ENCODE measurements around the gene OMP.

DNA sequence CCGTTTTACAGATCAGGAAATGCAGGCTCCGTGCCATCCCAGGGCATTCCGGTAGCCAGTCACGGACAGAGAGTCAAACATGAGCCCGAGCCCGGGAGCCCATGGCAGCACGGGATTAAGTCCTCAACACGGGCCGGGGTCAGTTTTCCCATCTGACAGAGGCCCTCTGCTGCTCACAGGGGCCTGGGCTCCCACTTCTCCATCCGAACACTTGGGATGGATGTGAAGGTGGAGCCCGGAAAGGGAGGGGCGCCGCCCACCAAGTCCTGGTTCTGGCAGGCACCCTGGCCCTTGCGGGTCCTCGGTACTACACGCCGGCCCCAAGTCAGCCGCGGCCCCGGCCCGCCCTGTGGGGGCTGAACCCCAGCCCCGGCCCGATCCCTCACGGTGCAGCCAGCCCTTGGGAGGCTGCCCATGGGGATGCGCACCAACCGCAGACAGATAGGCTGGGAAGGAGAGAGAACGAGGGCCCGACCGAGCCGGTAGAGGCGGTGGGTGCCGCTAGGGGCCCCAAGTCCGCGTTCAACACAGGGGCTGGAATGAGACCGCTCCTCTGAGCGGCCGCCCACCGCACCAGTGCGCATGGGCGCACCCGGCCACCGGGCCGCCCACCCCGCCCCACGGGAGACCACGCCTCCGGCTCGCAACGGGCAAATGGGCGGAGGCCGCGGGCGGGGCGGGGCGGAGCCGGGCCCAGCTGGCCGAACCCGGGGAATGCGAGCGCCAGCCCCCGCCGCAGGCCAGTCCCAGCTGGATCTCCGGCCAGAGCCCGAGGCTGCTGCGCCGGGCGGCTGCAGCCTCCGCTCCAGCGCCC lies 36.2 kb upstream of the OMP start, which contains the start of gene CAPN5:
- no peak for TF ChIP-seq POLR2AphosphoS5 (IDR thresholded peaks at IDR 0.05; ENCODE audit: low read depth, low read length)
- no peak for TF ChIP-seq POLR2A (IDR thresholded peaks at IDR 0.05; ENCODE audit: low read depth, low read length)
- no peak for TF ChIP-seq TAF1 (IDR thresholded peaks at IDR 0.05; ENCODE audit: borderline replicate concordance, low read depth, low read length)

Data from GM12892 (cell line).